Measurements from ENCODE around the gene CCDC137.
A peak's percentile ranks its signal among the peaks of the same experiment; 100 is the strongest.
"Not testable (repeated sequence)": the region's sequence is repeated elsewhere in the genome, so short reads cannot be mapped to it uniquely, and the experiment has no call there.

CCDC137 gene

DNA sequence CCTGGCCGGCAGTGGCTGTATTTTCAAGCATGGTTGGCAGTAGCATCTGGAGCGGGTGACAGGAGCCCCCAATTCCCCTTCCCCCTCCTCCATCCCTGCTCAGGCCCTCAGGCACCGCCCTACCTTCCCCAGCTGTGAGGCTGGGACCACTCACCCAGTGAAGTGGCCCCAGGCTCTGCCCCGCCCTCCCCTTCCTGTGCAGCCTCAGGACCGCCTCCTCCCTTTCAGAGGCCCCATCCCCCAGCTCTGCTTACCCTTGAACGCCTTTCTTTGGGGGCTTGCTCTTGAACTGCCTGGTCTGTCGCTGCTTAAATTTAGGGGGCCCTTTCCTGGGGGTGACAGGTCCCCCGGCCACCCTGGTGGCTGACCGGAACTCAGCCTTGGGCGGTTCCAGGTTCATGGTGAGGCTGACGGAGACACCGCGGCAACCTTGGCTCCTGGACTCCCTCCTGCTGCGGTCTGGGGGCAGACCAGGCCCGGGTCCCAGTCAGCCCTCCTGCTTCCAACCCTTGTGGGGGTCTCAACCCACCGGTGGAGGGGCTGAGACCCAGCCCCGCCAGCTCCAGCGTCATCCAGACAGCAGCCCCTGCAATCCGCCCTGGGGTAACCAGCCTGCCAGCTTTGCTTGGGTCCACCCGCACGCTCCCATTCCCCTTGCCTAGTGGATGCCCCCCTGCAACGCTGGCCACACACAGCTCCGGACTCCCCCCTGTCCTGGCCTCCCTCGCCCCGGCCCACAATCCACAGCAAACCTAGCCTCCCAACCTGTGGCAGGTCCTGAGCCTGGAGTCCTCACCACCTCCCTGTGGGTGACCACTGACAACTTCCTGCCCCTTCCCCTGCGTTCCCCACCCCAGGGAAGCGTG is 13.4 kb upstream of the CCDC137 start:
- DNase-seq = no peak

DNA sequence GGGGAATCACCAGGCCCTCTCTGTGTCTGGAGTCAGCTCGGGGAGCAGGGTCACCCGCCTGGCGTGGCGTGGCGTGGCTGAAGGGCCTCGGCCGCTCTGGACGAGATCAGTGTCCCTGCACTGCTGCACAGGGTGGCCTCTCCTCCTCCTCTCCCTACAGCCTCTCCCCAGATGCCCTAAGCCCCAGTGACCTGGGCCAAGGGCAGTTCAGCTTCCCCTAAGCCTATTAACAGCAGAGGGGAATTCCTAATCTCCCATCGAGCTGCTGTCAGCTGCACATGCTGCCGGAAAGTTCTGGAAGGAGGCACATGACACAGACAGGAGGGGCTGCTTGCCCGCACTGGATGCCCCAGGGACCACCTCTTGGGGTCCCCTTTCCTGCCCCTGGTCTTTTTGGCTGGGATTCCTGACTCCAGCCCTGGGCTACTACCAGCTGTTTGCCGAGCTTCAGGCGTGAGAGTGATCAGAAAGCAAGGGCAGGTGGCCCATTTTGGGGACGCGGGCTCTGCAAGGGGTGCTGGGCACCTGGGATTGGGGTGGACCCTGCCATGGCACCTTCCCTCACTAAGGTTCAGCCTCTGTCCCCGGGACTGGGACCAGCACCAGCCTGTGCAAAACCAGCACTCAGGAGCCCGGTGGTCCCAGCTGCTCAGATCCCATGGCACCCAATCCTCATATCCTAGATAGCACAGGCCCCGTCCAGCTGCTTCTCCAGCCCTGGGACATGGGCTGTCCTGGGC is 11.0 kb upstream of the CCDC137 start:
- DNase-seq = no peak

DNA sequence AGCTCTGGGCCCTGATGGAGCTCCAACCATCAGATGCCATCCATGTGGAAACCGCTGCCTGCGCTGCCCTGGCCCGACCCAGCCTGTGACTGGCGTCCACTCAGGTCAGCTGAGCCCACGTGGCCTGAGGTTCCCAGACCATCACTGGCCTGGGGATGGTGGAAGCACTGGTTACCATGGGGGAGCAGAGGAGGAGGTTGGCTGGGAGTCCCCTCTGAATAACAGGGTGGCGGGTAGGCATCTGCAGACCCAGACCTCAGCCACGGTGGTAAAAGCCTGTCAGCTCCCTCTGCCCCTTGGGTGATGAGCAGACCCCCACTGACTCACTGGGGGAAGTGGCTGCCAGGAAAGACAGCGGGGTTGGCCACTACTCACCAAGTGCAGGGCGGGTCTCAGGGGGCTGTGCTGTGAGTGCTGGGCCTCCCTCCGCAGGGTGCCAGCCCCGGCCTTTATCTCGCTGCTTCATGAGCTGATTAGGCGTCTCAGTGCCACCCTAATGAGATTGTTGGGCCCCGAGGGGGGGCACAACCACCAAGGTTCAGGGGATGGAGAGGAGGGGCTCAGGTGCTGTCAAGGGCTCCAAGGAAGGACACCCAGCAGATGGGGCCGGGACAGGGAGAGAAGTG is 10.3 kb upstream of the CCDC137 start, which contains the start of gene PDE6G:
PDE6G (minus strand) TSS at position 425 of the 626 bp plus-strand sequence. CDS start 3,237 bp downstream, outside the sequence.
- no peak for DNase-seq

DNA sequence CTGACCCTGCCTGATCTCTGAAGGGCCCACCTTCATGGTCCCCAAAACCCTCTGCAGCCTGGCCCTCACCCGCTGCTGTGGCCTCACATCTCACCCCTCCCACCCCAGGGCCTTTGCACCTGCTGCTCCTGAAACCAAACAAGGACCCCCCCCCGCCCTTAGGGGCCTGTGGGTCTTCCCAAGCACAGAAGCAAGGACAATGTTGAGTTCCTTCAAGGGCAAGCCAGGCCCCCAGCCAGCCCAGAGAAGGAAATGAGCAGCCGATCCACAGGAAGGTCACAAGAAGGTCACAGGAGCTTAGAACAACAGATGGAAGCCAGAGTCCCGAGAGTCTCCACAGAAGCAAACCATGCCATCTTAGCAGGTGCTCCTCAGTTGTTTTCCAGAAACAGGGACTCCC is 9.7 kb upstream of the CCDC137 start:
- DNase-seq = no peak

DNA sequence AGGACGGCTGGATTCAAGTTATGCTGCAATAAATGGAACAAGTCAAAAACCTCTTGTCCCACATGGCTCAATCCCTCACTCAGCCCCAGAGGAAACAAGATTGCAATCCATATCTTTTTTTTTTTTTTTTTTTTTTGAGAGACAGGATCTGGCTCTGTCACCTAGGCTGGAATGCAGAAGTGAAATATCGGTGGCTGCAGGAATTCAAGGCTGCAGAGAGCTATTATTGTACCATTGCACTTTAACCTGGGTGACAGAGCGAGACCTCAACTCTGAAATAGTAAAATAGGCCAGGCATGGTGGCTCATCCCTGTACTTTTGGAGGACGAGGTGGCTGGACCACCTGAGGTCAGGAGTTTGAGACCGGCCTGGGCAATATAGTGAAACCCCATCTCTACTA is 7.5 kb upstream of the CCDC137 start:
- no peak for DNase-seq

DNA sequence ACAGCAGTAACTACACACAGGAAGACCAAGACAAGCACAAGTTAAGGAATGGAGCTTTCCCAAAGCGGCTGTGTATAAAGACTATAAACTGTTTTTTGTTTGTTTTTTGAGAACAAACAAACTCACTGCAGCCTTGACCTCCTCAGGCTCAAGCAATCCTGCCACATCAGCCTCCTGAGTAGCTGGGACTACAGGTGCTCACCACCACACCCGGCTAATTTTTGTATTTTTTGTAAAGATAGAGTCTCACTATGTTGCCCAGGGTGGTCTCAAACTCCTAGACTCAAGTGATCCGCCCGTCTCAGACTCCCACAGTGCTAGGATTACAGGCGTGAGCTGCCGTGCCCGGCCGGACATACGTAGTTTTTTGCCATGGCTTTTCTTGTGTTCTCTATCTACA is 6.1 kb upstream of the CCDC137 start:
- no peak for DNase-seq

DNA sequence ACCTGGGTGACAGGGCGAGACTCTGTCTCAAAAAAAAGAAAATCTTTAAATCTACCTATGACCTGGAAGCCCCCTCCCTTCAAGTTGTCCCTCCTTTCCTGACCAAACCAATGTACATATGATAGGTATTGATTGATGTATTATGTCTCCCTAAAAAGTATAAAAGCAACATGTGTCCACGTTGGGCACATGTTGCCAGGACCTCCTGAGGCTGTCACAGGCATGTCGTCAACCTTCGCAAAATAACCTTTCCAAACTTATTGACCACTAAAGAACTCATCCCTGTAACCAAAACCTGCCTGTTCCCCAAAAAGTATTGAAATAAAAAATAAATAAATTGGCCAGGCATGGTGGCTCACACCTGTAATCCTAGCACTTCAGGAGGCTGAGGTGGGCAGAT is 4.5 kb upstream of the CCDC137 start:
- DNase-seq = no peak

DNA sequence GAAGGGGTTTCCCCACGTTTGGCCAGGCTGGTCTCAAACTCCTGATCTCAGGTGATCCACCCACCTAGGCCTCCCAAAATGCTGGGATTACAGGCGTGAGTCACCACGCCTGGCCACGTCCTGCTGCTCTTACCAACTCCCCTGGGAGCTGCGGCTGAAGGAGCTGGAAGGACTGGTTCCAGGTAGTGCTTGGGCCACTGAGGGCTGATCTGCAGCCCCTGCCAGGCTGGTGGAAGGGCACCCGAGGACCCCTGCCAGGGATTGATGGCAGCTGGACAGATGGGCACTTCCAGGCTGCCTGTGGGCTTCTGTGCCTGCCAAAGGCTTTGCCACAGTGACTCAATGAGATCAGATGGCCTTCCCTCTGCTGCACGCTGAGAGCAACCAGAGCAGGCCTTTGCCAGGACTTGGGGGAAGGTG is 2.5 kb upstream of the CCDC137 start:
- no peak for DNase-seq

DNA sequence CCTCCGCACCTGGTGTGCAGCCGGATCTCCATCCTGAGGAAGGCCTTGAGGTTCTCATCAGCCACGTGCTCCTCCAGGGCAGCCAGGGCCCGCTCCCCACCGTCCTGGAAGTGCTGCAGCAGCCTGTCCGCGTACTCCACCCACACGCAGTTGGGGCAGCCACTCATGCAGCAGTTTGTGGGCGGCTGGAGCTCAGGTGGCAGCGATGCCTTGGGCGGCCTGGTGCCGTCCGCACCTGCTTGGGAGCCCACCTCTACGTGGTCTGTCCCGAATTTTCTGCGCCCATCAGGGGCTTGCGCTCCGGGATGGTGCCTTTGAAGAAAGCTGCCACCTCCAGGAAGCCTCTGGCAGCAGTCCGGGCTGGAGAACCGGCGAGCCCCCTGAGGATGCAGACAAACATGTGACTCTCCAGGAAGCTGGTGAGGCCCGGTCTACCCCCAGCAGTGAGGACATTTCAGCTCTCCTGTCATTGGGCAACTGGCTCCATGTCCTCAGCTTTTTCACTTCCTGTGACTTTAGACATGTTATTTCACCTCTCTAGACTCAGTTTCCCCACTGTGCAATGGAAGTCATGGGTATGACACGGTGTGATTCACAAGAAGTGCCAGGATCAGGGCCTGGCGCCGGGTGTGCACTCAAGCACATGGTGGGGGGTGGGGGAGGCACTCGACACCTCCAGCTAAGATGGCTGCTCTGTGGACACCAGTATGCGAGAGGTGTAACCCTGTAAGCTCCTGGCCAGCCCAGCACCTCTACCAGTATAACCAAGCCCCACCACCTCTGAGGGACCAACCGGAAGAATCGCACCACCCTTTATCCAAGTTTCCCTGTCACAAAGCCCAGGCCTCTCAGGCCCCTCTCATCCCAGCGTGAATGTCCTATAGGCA is 1.1 kb upstream of the CCDC137 start:
- DNase-seq = peak; percentile 37 to 50

DNA sequence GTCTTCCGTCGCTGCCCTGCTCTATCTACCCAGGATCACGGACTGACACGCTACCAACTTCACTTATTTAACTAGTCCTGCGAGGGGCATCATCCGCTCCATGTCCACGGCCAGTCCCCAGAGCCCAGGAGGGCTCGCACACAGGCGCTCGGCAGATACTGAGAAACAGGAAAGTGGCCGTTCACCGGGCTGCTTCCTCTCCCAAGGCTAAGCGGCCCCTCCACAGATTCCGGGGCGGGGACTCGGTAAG is 520 bp upstream of the CCDC137 start:
- peak in 1 of 2 experiments; percentile 32 for DNase-seq

DNA sequence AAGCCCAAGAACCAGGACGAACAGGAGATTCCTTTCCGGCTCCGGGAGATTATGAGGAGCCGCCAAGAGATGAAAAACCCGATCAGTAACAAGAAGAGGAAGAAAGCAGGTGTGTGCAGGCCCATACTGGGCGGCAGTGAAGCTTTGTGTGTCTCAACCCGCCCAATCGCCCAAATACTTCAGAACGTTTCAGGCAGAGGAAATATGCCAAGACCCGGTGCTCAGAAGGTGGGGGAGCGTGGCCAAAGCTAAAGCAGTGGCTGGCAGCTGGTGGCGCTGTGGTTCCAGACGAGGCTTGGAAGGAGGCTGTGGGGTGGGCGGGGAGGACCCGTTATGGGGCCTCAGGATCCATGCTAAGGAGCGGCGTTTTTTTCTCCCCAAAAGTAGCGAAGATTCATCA is 1.2 kb downstream of the CCDC137 start:
- DNase-seq = no peak

DNA sequence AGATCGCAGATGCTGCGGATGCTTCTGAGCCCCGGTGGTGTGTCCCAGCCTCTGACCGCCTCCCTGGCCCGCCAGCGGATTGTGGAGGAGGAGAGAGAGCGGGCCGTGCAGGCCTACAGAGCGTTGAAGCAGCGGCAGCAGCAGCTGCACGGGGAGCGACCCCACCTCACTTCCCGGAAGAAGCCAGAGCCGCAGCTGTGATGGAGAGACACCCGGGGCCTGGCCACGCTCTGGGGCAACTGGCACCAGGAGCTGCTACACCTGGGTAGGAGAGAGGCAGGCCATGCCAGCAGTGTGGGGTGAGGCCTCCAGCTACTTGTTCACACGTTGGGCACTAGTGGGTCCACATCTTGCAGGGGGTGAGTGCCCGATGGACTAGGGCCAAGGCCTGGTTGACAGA is 6.0 kb downstream of the CCDC137 start:
- DNase-seq = no peak

DNA sequence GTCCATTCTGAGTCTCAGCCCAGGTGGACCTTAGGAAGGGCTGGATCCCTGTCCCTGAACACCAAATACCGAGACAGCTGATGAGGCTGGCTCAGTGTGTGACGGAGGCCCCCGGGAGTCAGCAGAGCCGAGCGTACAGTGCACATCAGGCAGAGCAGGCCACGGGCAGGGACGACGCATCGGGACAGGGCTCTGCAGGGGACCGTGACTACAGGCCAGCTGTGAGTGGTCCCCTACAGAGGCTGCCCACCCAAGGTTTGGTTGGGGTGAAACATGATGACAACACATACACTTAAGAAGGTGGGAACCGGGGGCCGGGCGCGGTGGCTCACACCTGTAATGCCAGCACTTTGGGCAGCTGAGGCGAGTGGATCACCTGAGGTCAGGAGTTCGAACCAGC is 6.4 kb downstream of the CCDC137 start:
- no peak for DNase-seq

DNA sequence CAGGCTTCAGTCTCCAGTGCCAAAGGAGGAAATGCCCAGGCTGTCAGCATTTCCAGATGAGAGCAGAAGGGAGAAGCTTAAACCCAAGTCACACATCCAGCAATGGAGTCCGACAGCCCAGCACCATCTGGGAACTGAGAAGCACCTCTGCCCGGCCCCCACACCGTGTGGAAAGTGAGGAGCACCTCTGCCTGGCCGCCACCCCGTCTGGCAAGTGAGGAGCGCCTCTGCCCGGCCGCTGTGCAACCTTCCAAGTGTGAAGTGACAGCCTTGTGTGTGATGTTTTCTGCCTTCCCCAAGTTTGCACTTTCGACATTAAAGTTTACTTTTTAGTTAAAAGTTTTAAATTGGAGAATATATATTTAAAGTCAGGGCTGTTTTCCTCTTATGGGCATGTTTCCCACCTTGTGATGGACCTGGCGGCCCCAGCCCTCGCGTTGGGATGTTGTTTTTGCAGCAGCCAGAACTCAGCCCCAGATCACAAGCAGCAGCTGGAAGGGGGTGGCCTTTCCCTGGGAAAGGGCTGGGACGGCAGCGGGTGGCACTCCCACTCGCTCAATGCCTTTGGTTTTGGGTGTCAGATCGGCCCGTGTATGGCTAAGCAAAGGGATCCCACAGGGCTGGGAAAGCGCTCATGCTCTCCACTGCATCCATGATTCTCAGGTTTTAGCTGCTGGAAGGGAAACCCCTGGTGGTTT is 7.2 kb downstream of the CCDC137 start:
- no peak for DNase-seq

DNA sequence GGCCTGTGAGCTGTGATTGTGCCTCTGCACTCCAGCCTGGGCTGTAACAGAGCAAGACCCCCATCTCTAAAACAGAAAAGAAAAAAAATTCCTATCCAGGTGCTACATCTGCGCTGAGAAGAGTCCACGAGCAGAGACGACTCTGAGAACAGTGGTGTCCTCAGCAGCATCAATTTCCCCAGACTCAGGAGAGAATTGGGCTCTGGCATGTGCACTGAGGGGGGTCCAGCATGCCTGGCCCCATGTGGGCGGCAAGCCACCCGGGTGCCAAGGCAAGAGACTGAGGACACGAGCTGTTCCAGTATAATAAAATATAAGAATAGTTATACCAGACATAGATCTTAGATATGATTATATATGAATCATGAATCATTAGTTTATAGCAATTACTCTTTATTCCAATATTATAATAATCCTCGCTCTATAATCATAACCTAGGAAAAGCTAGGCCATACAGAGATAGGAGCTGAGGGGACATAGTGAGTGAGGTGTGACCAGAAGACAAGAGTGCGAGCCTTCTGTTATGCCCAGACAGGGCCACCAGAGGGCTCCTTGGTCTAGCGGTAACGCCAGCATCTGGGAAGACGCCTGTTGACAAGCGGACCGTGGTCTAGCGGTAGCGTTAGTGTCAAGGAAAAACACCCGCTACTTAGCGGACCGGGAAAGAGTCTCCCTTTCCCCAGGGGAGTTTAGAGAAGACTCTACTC is 9.1 kb downstream of the CCDC137 start:
- DNase-seq = not testable (repeated sequence)

DNA sequence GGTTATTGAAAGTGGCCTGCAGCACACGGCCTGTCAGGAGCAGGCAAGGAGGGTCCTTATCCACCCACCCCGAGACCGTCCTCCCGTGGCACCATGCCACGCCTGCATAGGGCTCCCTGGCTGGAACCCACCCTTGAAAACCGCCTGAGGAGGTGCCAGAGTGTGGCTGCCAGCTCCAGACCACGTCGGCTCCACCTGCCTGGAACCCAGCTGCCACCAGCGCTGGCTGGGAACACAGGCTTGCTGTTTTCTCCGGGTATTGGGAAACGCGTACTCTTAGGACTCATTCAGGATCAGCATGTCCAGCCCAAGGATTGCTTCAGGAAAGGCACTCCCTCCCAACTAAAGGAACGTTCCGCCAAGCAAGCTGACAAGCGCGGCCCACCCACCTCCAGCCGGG is 10.4 kb downstream of the CCDC137 start:
- no peak for DNase-seq

DNA sequence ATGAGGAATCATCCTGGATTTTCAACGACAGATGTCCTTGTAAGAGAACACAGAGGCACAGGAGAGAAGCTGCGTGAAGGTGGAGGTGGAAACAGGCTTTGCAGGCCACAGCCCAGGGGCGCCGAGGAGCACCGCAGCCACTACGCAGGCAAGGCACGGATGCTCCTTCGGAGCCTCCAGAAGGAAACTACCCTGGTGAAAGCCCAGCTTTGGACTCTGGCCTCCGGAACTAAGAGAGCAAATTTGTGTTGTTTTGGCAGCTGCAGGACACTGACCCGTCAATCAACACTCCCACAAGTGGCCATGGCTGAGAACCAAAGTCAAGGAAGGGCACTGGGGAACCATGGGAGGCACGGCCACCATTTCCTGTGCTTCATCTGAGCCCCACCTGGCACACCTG is 13.6 kb downstream of the CCDC137 start:
- DNase-seq = no peak

DNA sequence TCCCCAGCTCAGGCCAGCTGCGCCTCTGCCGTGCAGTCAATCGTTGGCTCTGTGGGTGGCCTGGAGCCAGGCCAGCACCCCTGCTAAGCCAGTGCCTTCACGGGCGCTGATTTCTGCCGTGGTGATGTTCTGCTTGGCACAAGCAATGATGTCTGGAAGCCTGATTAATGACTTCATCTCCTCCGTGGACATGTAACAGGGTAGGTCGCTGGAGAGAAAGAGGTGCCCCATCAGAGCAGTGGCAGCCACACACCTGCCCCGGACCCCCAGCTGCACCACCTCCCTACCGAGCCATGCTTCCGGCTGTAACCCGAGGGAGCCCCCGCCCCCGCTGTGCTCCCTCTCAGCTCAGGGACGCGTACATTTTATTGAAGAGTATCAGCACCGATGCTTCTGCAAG is 15.1 kb downstream of the CCDC137 start:
- no peak for DNase-seq

DNA sequence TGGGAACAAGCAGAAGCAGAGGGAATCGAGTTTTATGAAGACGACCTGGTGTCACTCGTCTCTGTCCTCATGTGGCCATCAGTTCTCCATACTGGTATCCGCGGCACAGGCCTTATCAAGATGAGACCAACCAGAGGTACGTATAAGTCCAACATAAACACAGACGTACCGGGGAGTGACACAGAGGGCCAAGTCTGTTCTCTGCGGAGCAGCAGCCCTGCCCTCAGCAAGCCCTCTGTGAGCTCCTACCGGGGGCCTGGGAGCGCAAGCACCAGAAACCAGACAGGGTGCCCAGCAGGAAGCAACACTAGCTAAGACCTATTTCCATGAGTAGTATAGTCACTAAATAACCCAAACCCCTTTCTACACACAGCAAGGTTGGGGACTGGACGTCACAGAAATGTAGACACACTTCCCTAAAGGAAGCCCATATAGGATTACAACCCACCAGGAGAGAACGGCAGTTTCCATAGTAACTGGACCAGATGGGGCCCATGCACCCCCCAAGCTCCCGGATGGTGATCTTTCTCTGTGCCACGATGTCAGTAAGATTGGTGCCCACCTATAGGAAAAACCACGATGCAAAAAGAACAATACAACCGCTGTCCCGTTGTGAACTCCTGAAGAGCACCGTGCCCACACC is 16.1 kb downstream of the CCDC137 start:
- no peak for DNase-seq

DNA sequence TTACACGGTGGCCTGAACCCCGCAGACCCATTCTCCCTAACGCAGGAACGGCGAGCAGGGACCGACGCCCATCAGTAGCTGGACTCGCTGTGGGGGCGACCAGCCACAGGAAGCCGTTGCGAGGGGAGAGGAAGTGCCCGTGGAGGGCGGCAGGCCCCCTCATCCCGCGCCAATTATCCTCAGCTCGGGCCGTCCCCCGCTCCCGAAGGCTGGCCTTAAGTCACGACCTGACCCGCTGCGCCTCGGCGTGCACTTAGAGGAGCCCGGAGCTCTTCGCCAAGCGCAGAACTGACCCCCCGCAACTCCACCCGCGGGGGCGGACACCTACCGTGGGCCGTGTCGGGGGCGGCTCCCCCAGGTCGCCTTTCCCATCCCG is 16.7 kb downstream of the CCDC137 start:
- DNase-seq = no peak

All from AML-193 (cell line).